Lower leg skin (tissue), 4 donors: Measurements from ENCODE around the gene CS. TPM values are rescaled to one million over a fixed set of nuclear protein-coding genes. Genes with fewer than 3 reads are reported as not detected.
A peak's percentile ranks its signal among the peaks of the same experiment; 100 is the strongest.
"Not testable (repeated sequence)": the region's sequence is repeated elsewhere in the genome, so short reads cannot be mapped to it uniquely, and the experiment has no call there.

Source experiments
- DNase-seq, 2 donors: peaks; one replicate each; pipeline ENCODE4 v3.0.0-alpha.2; 2019; ENCODE audit warnings: low spot score in 2 of 2
- H3K4me3 ChIP-seq: fragments of 200-600 bp; sonication (generic); 2 replicates; pipeline ENCODE4 v1.5.1; 2017; ENCODE audit warnings: mild to moderate bottlenecking, low read depth; ENCODE audit not compliant: poor library complexity, severe bottlenecking
- POLR2A ChIP-seq, 2 donors: fragments of 450-650 bp; IDR thresholded peaks; one replicate each; pipeline ENCODE4 v1.6.1; 2016 to 2017; ENCODE audit warnings: antibody characterized with exemption in 2 of 2, mild to moderate bottlenecking in 1 of 2, moderate library complexity in 1 of 2
- WGBS, 2 donors: methylation state at CpG; one replicate each; pipeline ENCODE4 v1.1.5; 2018; 5-methylcytosine and 5-hydroxymethylcytosine counted together
- intact Hi-C: fragments of 100-400 bp; cut with DNase I; formaldehyde crosslinking; loops from one replicate; pipeline ENCODE4 v1.15.0; 2023; ENCODE audit warnings: low total_unique reads
- total RNA-seq, 4 donors: library from RNA; depleted of rRNA; stranded (reverse); fragments of >200 nt; gene quantifications; one replicate each; pipeline ENCODE4 v1.1.0, GENCODE V29; 2016
- TF ChIP-seq, protein P1 (sequence below), 3 donors: fragments of 450-650 bp; IDR thresholded peaks; one replicate each; pipeline ENCODE4 v1.5.1; 2016; ENCODE audit warnings: antibody characterized with exemption in 3 of 3, mild to moderate bottlenecking in 3 of 3, moderate library complexity in 2 of 3

The CS gene
- total RNA-seq, 4 donors from 2014 or later: 118 to 156 (median 150) TPM

GRCh38 chr12:56280849-56281248, 19.3 kb downstream of the CS start:
- intact Hi-C loops: no loop called here
- no peak for DNase-seq
- no peak overlapping the region for H3K4me3 ChIP-seq
- TF ChIP-seq, protein P1, sequence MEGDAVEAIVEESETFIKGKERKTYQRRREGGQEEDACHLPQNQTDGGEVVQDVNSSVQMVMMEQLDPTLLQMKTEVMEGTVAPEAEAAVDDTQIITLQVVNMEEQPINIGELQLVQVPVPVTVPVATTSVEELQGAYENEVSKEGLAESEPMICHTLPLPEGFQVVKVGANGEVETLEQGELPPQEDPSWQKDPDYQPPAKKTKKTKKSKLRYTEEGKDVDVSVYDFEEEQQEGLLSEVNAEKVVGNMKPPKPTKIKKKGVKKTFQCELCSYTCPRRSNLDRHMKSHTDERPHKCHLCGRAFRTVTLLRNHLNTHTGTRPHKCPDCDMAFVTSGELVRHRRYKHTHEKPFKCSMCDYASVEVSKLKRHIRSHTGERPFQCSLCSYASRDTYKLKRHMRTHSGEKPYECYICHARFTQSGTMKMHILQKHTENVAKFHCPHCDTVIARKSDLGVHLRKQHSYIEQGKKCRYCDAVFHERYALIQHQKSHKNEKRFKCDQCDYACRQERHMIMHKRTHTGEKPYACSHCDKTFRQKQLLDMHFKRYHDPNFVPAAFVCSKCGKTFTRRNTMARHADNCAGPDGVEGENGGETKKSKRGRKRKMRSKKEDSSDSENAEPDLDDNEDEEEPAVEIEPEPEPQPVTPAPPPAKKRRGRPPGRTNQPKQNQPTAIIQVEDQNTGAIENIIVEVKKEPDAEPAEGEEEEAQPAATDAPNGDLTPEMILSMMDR (IDR thresholded peaks at IDR 0.05): no peak
- no peak for TF ChIP-seq POLR2A (IDR thresholded peaks at IDR 0.05)

GRCh38 chr12:56278905-56279304, 21.2 kb downstream of the CS start:
- intact Hi-C loops: no loop called here
- TF ChIP-seq POLR2A (IDR thresholded peaks at IDR 0.05): no peak
- TF ChIP-seq, protein P1 (IDR thresholded peaks at IDR 0.05): no peak
- H3K4me3 ChIP-seq: no peak overlapping the region
- 87 to 95% methylated on average over 3 of the region's 3 CpGs for WGBS, 2 donors
- no peak for DNase-seq

DNA sequence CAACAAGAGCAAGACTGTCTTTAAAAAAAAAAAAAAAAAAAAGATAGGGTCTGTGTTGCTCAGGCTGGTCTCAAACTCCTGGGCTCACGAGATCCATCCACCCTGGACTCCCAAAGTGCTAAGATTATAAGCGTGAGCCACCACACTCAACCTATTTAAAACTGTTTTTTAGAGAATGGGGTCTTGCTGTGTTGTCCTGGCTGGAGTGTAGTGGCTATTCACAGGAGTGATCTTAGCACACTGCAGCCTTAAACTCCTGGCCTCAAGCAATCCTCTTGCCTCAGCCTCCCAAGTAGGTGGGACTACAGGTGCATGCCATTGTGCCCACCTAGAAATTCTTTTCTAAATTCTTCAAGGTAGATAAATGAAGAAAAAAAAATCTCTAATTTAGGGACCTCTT, 25.8 kb downstream of the CS start:
- 95 to 98% methylated on average over 2 of the region's 2 CpGs for WGBS, 2 donors

DNA sequence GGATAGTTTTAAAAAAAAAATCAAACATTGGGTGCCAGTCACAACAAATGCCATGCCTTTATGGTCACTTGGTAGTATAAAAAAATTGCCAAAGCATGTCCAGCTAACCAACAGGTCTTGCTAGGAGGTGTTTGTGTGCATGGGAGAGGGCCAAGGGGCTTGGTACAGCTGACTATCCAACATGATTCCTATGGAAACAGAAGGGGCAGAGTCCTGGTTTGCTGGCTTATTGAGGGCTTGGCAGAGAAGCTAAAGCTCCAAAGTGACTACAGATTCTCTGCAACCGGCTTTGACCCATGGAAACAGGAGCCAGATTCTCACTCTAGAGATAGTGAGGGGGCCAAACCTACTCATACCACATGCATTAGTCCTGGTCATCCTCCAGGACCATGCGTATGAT, 27.7 kb downstream of the CS start:
- H3K4me3 ChIP-seq, DNase-seq, intact Hi-C loops: not testable (repeated sequence)
- 80 to 83% methylated on average over 2 of the region's 2 CpGs for WGBS, 2 donors

More for the DNA sequence above, 25.8 kb downstream of the CS start:
- H3K4me3 ChIP-seq: no peak overlapping the region
- TF ChIP-seq, protein P1 (IDR thresholded peaks at IDR 0.05): no peak
- TF ChIP-seq POLR2A (IDR thresholded peaks at IDR 0.05): no peak
- no peak for DNase-seq
- intact Hi-C loops: no loop called here

GRCh38 chr12:56271031-56271430, 29.1 kb downstream of the CS start:
- WGBS, 2 donors: 7 to 19% methylated on average over 1 of the region's 1 CpG
- H3K4me3 ChIP-seq: no peak overlapping the region
- TF ChIP-seq POLR2A (IDR thresholded peaks at IDR 0.05): no peak
- TF ChIP-seq, protein P1 (IDR thresholded peaks at IDR 0.05): no peak
- intact Hi-C loops: no loop called here
- DNase-seq: no peak

- no peak for DNase-seq
- WGBS, 2 donors: 28 to 31% methylated on average over 21 of the region's 21 CpGs
- intact Hi-C loops: no loop called here
- TF ChIP-seq POLR2A (IDR thresholded peaks at IDR 0.05): no peak
- TF ChIP-seq, protein P1 (IDR thresholded peaks at IDR 0.05): no peak
- peak overlapping the region; percentile 62 for H3K4me3 ChIP-seq
Measured at GRCh38 chr12:56267443-56268071, 32.6 kb downstream of the CS start.
